Prostate gland (tissue), 2 donors: ENCODE results near the gene STAT3.

ENCODE experiments used
- CTCF ChIP-seq, 4 experiments: fragments of 200-600 bp in 2 of 4; fragments of 450-650 bp in 2 of 4; sonication (generic) in 2 of 4; IDR thresholded peaks; 1 replicate in 3 of 4; 2 replicates in 1 of 4; pipeline ENCODE4 v1.5.1; 2016 to 2019; ENCODE audit warnings: antibody characterized with exemption in 4 of 4, mild to moderate bottlenecking in 2 of 4, moderate library complexity in 2 of 4
- POLR2A ChIP-seq: fragments of 450-650 bp; IDR thresholded peaks from one replicate; pipeline ENCODE4 v1.6.1; 2016; ENCODE audit warnings: antibody characterized with exemption, mild to moderate bottlenecking
- POLR2AphosphoS5 ChIP-seq: sonication (generic); formaldehyde crosslinking; IDR thresholded peaks from one replicate; pipeline ENCODE4 v1.6.1; 2017; ENCODE audit warnings: antibody characterized with exemption

- no peak for TF ChIP-seq CTCF (IDR thresholded peaks at IDR 0.05)
- TF ChIP-seq POLR2A, result peak; percentile 23
- peak; percentile 79 for TF ChIP-seq POLR2AphosphoS5
Measured at GRCh38 chr17:42409523-42410318, 21.5 kb upstream of the STAT3 start.
